Stimulated activated CD8-positive, alpha-beta memory T cell treated with anti-CD3 and anti-CD28 coated beads, Interleukin-7, amount 100 ng/mL, for 1 hour (primary cell): ENCODE data around the gene ITPRID2.
A peak's percentile ranks its signal among the peaks of the same experiment; 100 is the strongest.

ENCODE experiments used
- DNase-seq, 2 donors: peaks; one replicate each; pipeline ENCODE4 v3.0.0-alpha.2; 2020; ENCODE audit warnings: low read depth in 2 of 2

The ITPRID2 gene

GRCh38 chr2:181891258-181891965, at the start of gene ITPRID2:
Gene ITPRID2 (plus strand): TSS chr2:181891730. CDS start chr2:181892067, 337 bp downstream.
- peak; percentile 23 to 33 for DNase-seq

GRCh38 chr2:181844551-181845290, 46.8 kb upstream of the ITPRID2 start:
- DNase-seq = no peak

- no peak for DNase-seq
These were observed 44.9 kb upstream of the ITPRID2 start for GRCh38 chr2:181846399-181847197.

- DNase-seq = no peak
These were observed 44.4 kb upstream of the ITPRID2 start for GRCh38 chr2:181847198-181847556.

GRCh38 chr2:181847702-181848101, 43.8 kb upstream of the ITPRID2 start:
- no peak for DNase-seq

- DNase-seq = no peak
These were observed 43.2 kb upstream of the ITPRID2 start for GRCh38 chr2:181848261-181848886.

- DNase-seq = no peak
These were observed 41.9 kb upstream of the ITPRID2 start for GRCh38 chr2:181849601-181850000.

- DNase-seq = no peak
These were observed 40.5 kb upstream of the ITPRID2 start for GRCh38 chr2:181850936-181851560.

- no peak for DNase-seq
These were observed 39.8 kb upstream of the ITPRID2 start for GRCh38 chr2:181851726-181852125.

- no peak for DNase-seq
These were observed 37.8 kb upstream of the ITPRID2 start for GRCh38 chr2:181853696-181854095.

- no peak for DNase-seq
These were observed 34.0 kb upstream of the ITPRID2 start for GRCh38 chr2:181857483-181857882.

- DNase-seq = no peak
These were observed 32.9 kb upstream of the ITPRID2 start for GRCh38 chr2:181858600-181858999.

GRCh38 chr2:181859123-181859522, 32.4 kb upstream of the ITPRID2 start:
- DNase-seq = no peak

GRCh38 chr2:181859803-181860202, 31.7 kb upstream of the ITPRID2 start:
- DNase-seq = no peak

GRCh38 chr2:181861379-181861778, 30.2 kb upstream of the ITPRID2 start:
- no peak for DNase-seq

GRCh38 chr2:181862583-181863281, 28.8 kb upstream of the ITPRID2 start:
- no peak for DNase-seq

GRCh38 chr2:181872178-181872577, 19.4 kb upstream of the ITPRID2 start:
- no peak for DNase-seq

- no peak for DNase-seq
These were observed 14.9 kb upstream of the ITPRID2 start for GRCh38 chr2:181876614-181877063.

GRCh38 chr2:181877181-181877664, 14.3 kb upstream of the ITPRID2 start:
- no peak for DNase-seq

- no peak for DNase-seq
These were observed 13.1 kb upstream of the ITPRID2 start for GRCh38 chr2:181878448-181878847.

GRCh38 chr2:181879295-181879694, 12.2 kb upstream of the ITPRID2 start:
- no peak for DNase-seq
